HEK293 (cell line): ENCODE data around the gene VPS13D.

Source experiments
- CTCF ChIA-PET: fragments of 350-600 bp; formaldehyde crosslinking; extraction: SDS; loops from one replicate; lab custom pipeline; 2021; ENCODE audit warnings: antibody characterized with exemption; lab: Yijun Ruan, JAX
- POLR2A ChIA-PET: fragments of 300-600 bp; formaldehyde crosslinking; extraction: SDS; loops from one replicate; lab custom pipeline; 2020; ENCODE audit warnings: antibody characterized with exemption, inconsistent platforms; lab: Yijun Ruan, JAX
- H3K27ac ChIP-seq: fragments of 200-500 bp; sonication (Bioruptor generic); 2 replicates; pipeline ENCODE4 v1.5.1; 2014; ENCODE audit warnings: low read depth, low read length, control low read depth, inconsistent platforms; ENCODE audit errors: extremely low read depth
- H3K36me3 ChIP-seq, 2 experiments: fragments of 200-500 bp in 1 of 2; sonication (Bioruptor generic) in 1 of 2; 1 replicate in 1 of 2; 2 replicates in 1 of 2; pipeline ENCODE4 v1.5.1; 2014 to 2017; ENCODE audit warnings: inconsistent platforms in 2 of 2, low read length in 2 of 2; ENCODE audit not compliant: control insufficient read depth in 2 of 2, insufficient read depth in 1 of 2
- H3K4me1 ChIP-seq: fragments of 200-500 bp; sonication (Bioruptor generic); 2 replicates; pipeline ENCODE4 v1.5.1; 2014; ENCODE audit warnings: mild to moderate bottlenecking, low read length, inconsistent platforms; ENCODE audit not compliant: control insufficient read depth, insufficient read depth
- H3K4me3 ChIP-seq: 2 replicates; pipeline ENCODE4 v1.5.1; 2011; ENCODE audit warnings: low read depth, mild to moderate bottlenecking, control low read depth, low read length, moderate library complexity
- H3K9me3 ChIP-seq: fragments of 200-500 bp; sonication (Bioruptor generic); 2 replicates; pipeline ENCODE4 v1.5.1; 2014; ENCODE audit warnings: low read depth, low read length, inconsistent platforms; ENCODE audit not compliant: control insufficient read depth, insufficient read depth
- FEZF1 ChIP-seq: fragments of 450-650 bp; formaldehyde crosslinking; IDR thresholded peaks from 2 replicates; pipeline ENCODE4 v1.5.1; 2016; ENCODE audit warnings: missing biosample characterization, missing genetic modification characterization
- IKZF3 ChIP-seq: fragments of 450-650 bp; IDR thresholded peaks from 2 replicates; pipeline ENCODE4 v1.5.0; 2018; ENCODE audit warnings: missing biosample characterization, mild to moderate bottlenecking, missing genetic modification characterization, moderate library complexity
- OVOL3 ChIP-seq: fragments of 450-650 bp; formaldehyde crosslinking; IDR thresholded peaks from 2 replicates; pipeline ENCODE4 v1.5.1; 2016; ENCODE audit warnings: missing biosample characterization, missing genetic modification characterization
- SP7 ChIP-seq: fragments of 450-650 bp; formaldehyde crosslinking; IDR thresholded peaks from 2 replicates; pipeline ENCODE4 v1.5.1; 2016; ENCODE audit warnings: missing biosample characterization, missing genetic modification characterization
- TRIM28 ChIP-seq: IDR thresholded peaks from 2 replicates; pipeline ENCODE4 v1.6.1; 2011; ENCODE audit warnings: low read length, control low read depth, borderline replicate concordance
- WT1 ChIP-seq: fragments of 450-650 bp; formaldehyde crosslinking; IDR thresholded peaks from 2 replicates; pipeline ENCODE4 v1.5.1; 2016; ENCODE audit warnings: missing biosample characterization, missing genetic modification characterization
- YY2 ChIP-seq: fragments of 450-650 bp; formaldehyde crosslinking; IDR thresholded peaks from 2 replicates; pipeline ENCODE4 v1.5.1; 2016; ENCODE audit warnings: missing biosample characterization, missing genetic modification characterization
- ZBTB21 ChIP-seq: fragments of 450-650 bp; formaldehyde crosslinking; IDR thresholded peaks from 2 replicates; pipeline ENCODE4 v1.5.1; 2017; ENCODE audit warnings: missing biosample characterization, missing genetic modification characterization
- ZFP41 ChIP-seq: fragments of 450-650 bp; formaldehyde crosslinking; IDR thresholded peaks from 2 replicates; pipeline ENCODE4 v1.5.1; 2016; ENCODE audit warnings: missing biosample characterization, missing genetic modification characterization, borderline replicate concordance
- ZFP69B ChIP-seq: fragments of 450-650 bp; formaldehyde crosslinking; IDR thresholded peaks from 2 replicates; pipeline ENCODE4 v1.5.1; 2016; ENCODE audit warnings: missing biosample characterization, missing genetic modification characterization
- ZNF10 ChIP-seq: fragments of 450-650 bp; formaldehyde crosslinking; IDR thresholded peaks from 2 replicates; pipeline ENCODE4 v1.5.1; 2017; ENCODE audit warnings: missing biosample characterization, missing genetic modification characterization
- ZNF140 ChIP-seq: fragments of 450-650 bp; formaldehyde crosslinking; IDR thresholded peaks from 2 replicates; pipeline ENCODE4 v1.5.1; 2016; ENCODE audit warnings: missing biosample characterization, missing genetic modification characterization
- ZNF202 ChIP-seq: fragments of 450-650 bp; formaldehyde crosslinking; IDR thresholded peaks from 2 replicates; pipeline ENCODE4 v1.5.1; 2016; ENCODE audit warnings: missing biosample characterization, missing genetic modification characterization, borderline replicate concordance
- ZNF211 ChIP-seq: fragments of 450-650 bp; formaldehyde crosslinking; IDR thresholded peaks from 2 replicates; pipeline ENCODE4 v1.5.1; 2016; ENCODE audit warnings: low read depth, missing biosample characterization, missing genetic modification characterization
- ZNF350 ChIP-seq: fragments of 450-650 bp; formaldehyde crosslinking; IDR thresholded peaks from 2 replicates; pipeline ENCODE4 v1.5.0; 2017; ENCODE audit warnings: missing biosample characterization, mild to moderate bottlenecking, missing genetic modification characterization
- ZNF473 ChIP-seq: fragments of 450-650 bp; formaldehyde crosslinking; IDR thresholded peaks from 2 replicates; pipeline ENCODE4 v1.5.1; 2017; ENCODE audit warnings: missing biosample characterization, missing genetic modification characterization
- ZNF488 ChIP-seq: fragments of 450-650 bp; formaldehyde crosslinking; IDR thresholded peaks from 2 replicates; pipeline ENCODE4 v1.5.1; 2016; ENCODE audit warnings: missing biosample characterization, missing genetic modification characterization
- ZNF521 ChIP-seq: fragments of 450-650 bp; formaldehyde crosslinking; IDR thresholded peaks from 2 replicates; pipeline ENCODE4 v1.5.1; 2017; ENCODE audit warnings: missing biosample characterization, mild to moderate bottlenecking, missing genetic modification characterization
- ZNF530 ChIP-seq: fragments of 450-650 bp; formaldehyde crosslinking; IDR thresholded peaks from 2 replicates; pipeline ENCODE4 v1.5.1; 2016; ENCODE audit warnings: low read depth, missing biosample characterization, missing genetic modification characterization
- ZNF549 ChIP-seq: fragments of 450-650 bp; IDR thresholded peaks from 2 replicates; pipeline ENCODE4 v1.5.1; 2018; ENCODE audit warnings: missing biosample characterization, missing genetic modification characterization, mild to moderate bottlenecking, inconsistent platforms, moderate library complexity
- ZNF560 ChIP-seq: fragments of 450-650 bp; formaldehyde crosslinking; IDR thresholded peaks from 2 replicates; pipeline ENCODE4 v1.5.1; 2017; ENCODE audit warnings: missing biosample characterization, missing genetic modification characterization, borderline replicate concordance
- ZNF610 ChIP-seq: fragments of 450-650 bp; formaldehyde crosslinking; IDR thresholded peaks from 2 replicates; pipeline ENCODE4 v1.5.1; 2016; ENCODE audit warnings: missing biosample characterization, missing genetic modification characterization, borderline replicate concordance
- ZNF626 ChIP-seq: fragments of 450-650 bp; sonication (Bioruptor Pico); formaldehyde crosslinking; IDR thresholded peaks from 2 replicates; pipeline ENCODE4 v1.5.1; 2018; ENCODE audit warnings: missing biosample characterization, missing genetic modification characterization, inconsistent platforms
- TF ChIP-seq, protein P1 (sequence below): fragments of 450-650 bp; formaldehyde crosslinking; IDR thresholded peaks from 2 replicates; pipeline ENCODE4 v1.5.1; 2017; ENCODE audit warnings: missing biosample characterization, missing genetic modification characterization
- TF ChIP-seq, protein P2 (sequence below): IDR thresholded peaks from 2 replicates; pipeline ENCODE4 v1.6.1; 2011; ENCODE audit warnings: mild to moderate bottlenecking, low read depth, low read length, borderline replicate concordance
- TF ChIP-seq, protein P3 (sequence below): fragments of 450-650 bp; formaldehyde crosslinking; IDR thresholded peaks from 2 replicates; pipeline ENCODE4 v1.5.1; 2016; ENCODE audit warnings: missing biosample characterization, missing genetic modification characterization
- TF ChIP-seq, protein P4 (sequence below): fragments of 450-650 bp; formaldehyde crosslinking; IDR thresholded peaks from 2 replicates; pipeline ENCODE4 v1.5.1; 2016; ENCODE audit warnings: missing biosample characterization, missing genetic modification characterization

Gene VPS13D

GRCh38 chr1:12342401-12343003 lies 112.7 kb downstream of the VPS13D start (continued):
- peak; percentile 22; the same call in 1 of the 2 replicates for TF ChIP-seq IKZF3 (tag by site-specific recombination)
- peak; percentile 74 for TF ChIP-seq SP7
- TF ChIP-seq, protein P1, sequence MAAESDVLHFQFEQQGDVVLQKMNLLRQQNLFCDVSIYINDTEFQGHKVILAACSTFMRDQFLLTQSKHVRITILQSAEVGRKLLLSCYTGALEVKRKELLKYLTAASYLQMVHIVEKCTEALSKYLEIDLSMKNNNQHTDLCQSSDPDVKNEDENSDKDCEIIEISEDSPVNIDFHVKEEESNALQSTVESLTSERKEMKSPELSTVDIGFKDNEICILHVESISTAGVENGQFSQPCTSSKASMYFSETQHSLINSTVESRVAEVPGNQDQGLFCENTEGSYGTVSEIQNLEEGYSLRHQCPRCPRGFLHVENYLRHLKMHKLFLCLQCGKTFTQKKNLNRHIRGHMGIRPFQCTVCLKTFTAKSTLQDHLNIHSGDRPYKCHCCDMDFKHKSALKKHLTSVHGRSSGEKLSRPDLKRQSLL (tag by site-specific recombination): peak; percentile 27; the same call in 1 of the 2 replicates
- TF ChIP-seq TRIM28: peak; percentile 60; the same call in 1 of the 2 replicates
- TF ChIP-seq ZNF211 (tag by site-specific recombination): no peak
- TF ChIP-seq ZNF530 (tag by site-specific recombination): no peak
- no peak for TF ChIP-seq ZFP69B (tag by site-specific recombination)
- peak; percentile 46; the same call in 1 of the 2 replicates for TF ChIP-seq WT1 (tag by site-specific recombination)
- TF ChIP-seq ZBTB21 (tag by site-specific recombination): no peak
- peak; percentile 47 for TF ChIP-seq FEZF1 (tag by site-specific recombination)
- TF ChIP-seq ZNF140 (tag by site-specific recombination): no peak

GRCh38 chr1:12343823-12344487 lies 114.1 kb downstream of the VPS13D start:
- Histone ChIP-seq H3K9me3 (no peaks in the 10 kb centered on the region), H3K4me3 (no peak overlapping the region), H3K27ac (no peak overlapping the region), H3K4me1 (peaks cover 8% of the 10 kb centered on the region; the same call in 1 of the 2 replicates), H3K36me3 (peaks cover 8 to 63% of the 10 kb centered on the region in 2 experiments)
- TF ChIP-seq ZNF202 (no peak), ZFP41 (tag by site-specific recombination) (no peak), OVOL3 (tag by site-specific recombination) (no peak), ZNF560 (tag by site-specific recombination) (no peak), ZNF626 (no peak), YY2 (tag by site-specific recombination) (no peak), ZNF521 (tag by site-specific recombination) (no peak), ZNF350 (tag by site-specific recombination) (no peak), ZNF10 (tag by site-specific recombination) (no peak), ZNF610 (tag by site-specific recombination) (no peak), ZNF473 (tag by site-specific recombination) (no peak), ZNF488 (tag by site-specific recombination) (no peak), ZNF549 (tag by site-specific recombination) (no peak)
- TF ChIP-seq, protein P2, sequence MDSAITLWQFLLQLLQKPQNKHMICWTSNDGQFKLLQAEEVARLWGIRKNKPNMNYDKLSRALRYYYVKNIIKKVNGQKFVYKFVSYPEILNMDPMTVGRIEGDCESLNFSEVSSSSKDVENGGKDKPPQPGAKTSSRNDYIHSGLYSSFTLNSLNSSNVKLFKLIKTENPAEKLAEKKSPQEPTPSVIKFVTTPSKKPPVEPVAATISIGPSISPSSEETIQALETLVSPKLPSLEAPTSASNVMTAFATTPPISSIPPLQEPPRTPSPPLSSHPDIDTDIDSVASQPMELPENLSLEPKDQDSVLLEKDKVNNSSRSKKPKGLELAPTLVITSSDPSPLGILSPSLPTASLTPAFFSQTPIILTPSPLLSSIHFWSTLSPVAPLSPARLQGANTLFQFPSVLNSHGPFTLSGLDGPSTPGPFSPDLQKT: no peak
- TF ChIP-seq, protein P3, sequence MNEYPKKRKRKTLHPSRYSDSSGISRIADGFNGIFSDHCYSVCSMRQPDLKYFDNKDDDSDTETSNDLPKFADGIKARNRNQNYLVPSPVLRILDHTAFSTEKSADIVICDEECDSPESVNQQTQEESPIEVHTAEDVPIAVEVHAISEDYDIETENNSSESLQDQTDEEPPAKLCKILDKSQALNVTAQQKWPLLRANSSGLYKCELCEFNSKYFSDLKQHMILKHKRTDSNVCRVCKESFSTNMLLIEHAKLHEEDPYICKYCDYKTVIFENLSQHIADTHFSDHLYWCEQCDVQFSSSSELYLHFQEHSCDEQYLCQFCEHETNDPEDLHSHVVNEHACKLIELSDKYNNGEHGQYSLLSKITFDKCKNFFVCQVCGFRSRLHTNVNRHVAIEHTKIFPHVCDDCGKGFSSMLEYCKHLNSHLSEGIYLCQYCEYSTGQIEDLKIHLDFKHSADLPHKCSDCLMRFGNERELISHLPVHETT (tag by site-specific recombination): no peak
- TF ChIP-seq, protein P4, sequence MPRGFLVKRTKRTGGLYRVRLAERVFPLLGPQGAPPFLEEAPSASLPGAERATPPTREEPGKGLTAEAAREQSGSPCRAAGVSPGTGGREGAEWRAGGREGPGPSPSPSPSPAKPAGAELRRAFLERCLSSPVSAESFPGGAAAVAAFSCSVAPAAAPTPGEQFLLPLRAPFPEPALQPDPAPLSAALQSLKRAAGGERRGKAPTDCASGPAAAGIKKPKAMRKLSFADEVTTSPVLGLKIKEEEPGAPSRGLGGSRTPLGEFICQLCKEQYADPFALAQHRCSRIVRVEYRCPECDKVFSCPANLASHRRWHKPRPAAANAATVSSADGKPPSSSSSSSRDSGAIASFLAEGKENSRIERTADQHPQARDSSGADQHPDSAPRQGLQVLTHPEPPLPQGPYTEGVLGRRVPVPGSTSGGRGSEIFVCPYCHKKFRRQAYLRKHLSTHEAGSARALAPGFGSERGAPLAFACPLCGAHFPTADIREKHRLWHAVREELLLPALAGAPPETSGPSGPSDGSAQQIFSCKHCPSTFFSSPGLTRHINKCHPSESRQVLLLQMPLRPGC (tag by site-specific recombination): no peak
- ChIA-PET POLR2A (no interaction called here), CTCF (interaction anchor here (0.6 to 0.7 kb wide), 2 partner anchors 36 to 1989 kb away, joined by 3 to 4 read pairs; no protein-coding TSS in a partner anchor)
